ENCODE results near the gene SYNPO. TPM values are rescaled to one million over a fixed set of nuclear protein-coding genes. Genes with fewer than 3 reads are reported as not detected.

Gene SYNPO
- 17.5 to 31.2 TPM (median 29.6 TPM) in 5 replicates for total RNA-seq (2022; extraction: Qiagen RNA extraction; ENCODE audit: low read depth)

GRCh38 chr5:150640311-150641005 is at the start of gene SYNPO:
SYNPO (plus strand) TSS chr5:150640660; CDS start chr5:150648276, 7,616 bp downstream.

GRCh38 chr5:150661086-150661485 is 20.6 kb downstream of the SYNPO start, which contains the start of gene MYOZ3:
MYOZ3 (plus strand) TSS chr5:150661251; CDS start chr5:150662942, 1,691 bp downstream.

GRCh38 chr5:150700594-150701377 is 60.3 kb downstream of the SYNPO start, which contains the start of gene RBM22:
RBM22 (minus strand) TSS chr5:150701062; CDS start chr5:150700985, 77 bp downstream.

Other genes with a start within 250 kb of the SYNPO start
- not detected in 5 replicates for gene CD74, start 227.8 kb upstream of the SYNPO start, total RNA-seq (2022; extraction: Qiagen RNA extraction; ENCODE audit: low read depth)
- 2,266 to 2,948 TPM (median 2,887 TPM) in 5 replicates for gene RPS14, start 190.9 kb upstream of the SYNPO start, total RNA-seq (2022; extraction: Qiagen RNA extraction; ENCODE audit: low read depth)
- gene NDST1, start 132.5 kb upstream of the SYNPO start, total RNA-seq (2022; extraction: Qiagen RNA extraction; ENCODE audit: low read depth): 40.4 to 72.8 TPM (median 62.6 TPM) in 5 replicates
- 0.07 to 0.09 TPM in 2 of 5 replicates, not detected in the others for gene MYOZ3, start 20.6 kb downstream of the SYNPO start, total RNA-seq (2022; extraction: Qiagen RNA extraction; ENCODE audit: low read depth)
- 43.5 to 57.7 TPM (median 45.5 TPM) in 5 replicates for gene RBM22, start 60.4 kb downstream of the SYNPO start, total RNA-seq (2022; extraction: Qiagen RNA extraction; ENCODE audit: low read depth)
- 16.4 to 21.4 TPM (median 18.3 TPM) in 5 replicates for gene DCTN4, start 118.4 kb downstream of the SYNPO start, total RNA-seq (2022; extraction: Qiagen RNA extraction; ENCODE audit: low read depth)
- 4.9 to 7.4 TPM (median 6.2 TPM) in 5 replicates for gene SMIM3, start 138.1 kb downstream of the SYNPO start, total RNA-seq (2022; extraction: Qiagen RNA extraction; ENCODE audit: low read depth)
- 0.14 TPM in 1 of 5 replicates, not detected in the others for gene IRGM, start 205.9 kb downstream of the SYNPO start, total RNA-seq (2022; extraction: Qiagen RNA extraction; ENCODE audit: low read depth)